ENCODE results near the gene CCDC71L. TPM values are rescaled to one million over a fixed set of nuclear protein-coding genes. Genes with fewer than 3 reads are reported as not detected.

Gene CCDC71L
- total and polyA plus RNA-seq, 2 donors (not counting 1 experiment from before 2014, with no cell fraction given), result 11.7 to 29.5 TPM

DNA sequence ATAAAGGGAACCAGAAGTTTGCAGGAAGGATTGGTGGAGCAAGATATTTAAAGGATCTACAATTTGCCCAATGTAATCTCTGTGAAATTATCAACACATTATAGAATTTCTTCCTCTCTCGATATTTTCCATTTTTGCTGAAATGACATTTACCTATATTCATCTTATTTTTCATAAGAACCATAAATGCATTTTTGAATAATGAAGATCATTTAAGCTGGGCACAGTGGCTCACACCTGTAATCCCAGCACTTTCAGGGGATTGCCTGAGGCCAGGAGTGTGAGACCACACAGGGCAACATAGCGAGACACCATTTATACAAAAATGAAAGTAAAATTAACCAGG is 37.7 kb downstream of the CCDC71L start:
- Mint-ChIP-seq H3K27ac (no peak overlapping the region), H3K4me1 (no peaks in the 10 kb centered on the region), H3K9me3 (ENCODE audit: insufficient read depth) (peaks cover 6% of the 10 kb centered on the region), H3K27me3 (no peaks in the 10 kb centered on the region), H3K4me3 (no peak overlapping the region)
- TF ChIP-seq, protein P1, sequence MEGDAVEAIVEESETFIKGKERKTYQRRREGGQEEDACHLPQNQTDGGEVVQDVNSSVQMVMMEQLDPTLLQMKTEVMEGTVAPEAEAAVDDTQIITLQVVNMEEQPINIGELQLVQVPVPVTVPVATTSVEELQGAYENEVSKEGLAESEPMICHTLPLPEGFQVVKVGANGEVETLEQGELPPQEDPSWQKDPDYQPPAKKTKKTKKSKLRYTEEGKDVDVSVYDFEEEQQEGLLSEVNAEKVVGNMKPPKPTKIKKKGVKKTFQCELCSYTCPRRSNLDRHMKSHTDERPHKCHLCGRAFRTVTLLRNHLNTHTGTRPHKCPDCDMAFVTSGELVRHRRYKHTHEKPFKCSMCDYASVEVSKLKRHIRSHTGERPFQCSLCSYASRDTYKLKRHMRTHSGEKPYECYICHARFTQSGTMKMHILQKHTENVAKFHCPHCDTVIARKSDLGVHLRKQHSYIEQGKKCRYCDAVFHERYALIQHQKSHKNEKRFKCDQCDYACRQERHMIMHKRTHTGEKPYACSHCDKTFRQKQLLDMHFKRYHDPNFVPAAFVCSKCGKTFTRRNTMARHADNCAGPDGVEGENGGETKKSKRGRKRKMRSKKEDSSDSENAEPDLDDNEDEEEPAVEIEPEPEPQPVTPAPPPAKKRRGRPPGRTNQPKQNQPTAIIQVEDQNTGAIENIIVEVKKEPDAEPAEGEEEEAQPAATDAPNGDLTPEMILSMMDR (IDR thresholded peaks at IDR 0.05), result no peak
- TF ChIP-seq EZH2 (IDR thresholded peaks at IDR 0.05; ENCODE audit: borderline replicate concordance, insufficient read depth, low read depth, low read length, poor library complexity, severe bottlenecking), result no peak
- Histone ChIP-seq H4K20me1 (ENCODE audit: control insufficient read depth, insufficient read depth, low read length, poor library complexity, severe bottlenecking) (no peaks in the 10 kb centered on the region), H3K9ac (ENCODE audit: low read length) (no peak overlapping the region), H3K4me1 (ENCODE audit: control insufficient read depth in 2 of 2, insufficient read depth in 2 of 2, low read length in 2 of 2) (no peaks in the 10 kb centered on the region), H2AFZ (ENCODE audit: insufficient read depth, low read depth, low read length, poor library complexity, severe bottlenecking) (no peak overlapping the region), H3K36me3 (replicated peaks in 1 of 2; ENCODE audit: control extremely low read depth in 1 of 2, control insufficient read depth in 1 of 2, extremely low read depth in 1 of 2, insufficient read depth in 2 of 2, low read length in 1 of 2) (no peaks in the 10 kb centered on the region), H3K9me3 (ENCODE audit: control extremely low read depth in 1 of 3, control insufficient read depth in 2 of 3, insufficient read depth in 1 of 3, low read length in 2 of 3) (peaks cover 0 to 8% (median 0%) of the 10 kb centered on the region in 3 donors), H3K4me3 (ENCODE audit: control extremely low read depth in 1 of 5, extremely low read depth in 1 of 5, insufficient read depth in 1 of 5, low read depth in 2 of 5, low read length in 4 of 5) (no peak overlapping the region), H3K79me2 (ENCODE audit: control insufficient read depth, insufficient read depth, low read length) (no peaks in the 10 kb centered on the region), H3K27me3 (replicated peaks in 1 of 4; ENCODE audit: control extremely low read depth in 1 of 4, control insufficient read depth in 3 of 4, insufficient read depth in 4 of 4, low read length in 3 of 4) (no peaks in the 10 kb centered on the region), H3K27ac (ENCODE audit: low read length in 2 of 2) (no peak overlapping the region), H3K4me2 (replicated peaks; ENCODE audit: low read depth, low read length, poor library complexity, severe bottlenecking) (no peak overlapping the region)
- ChIA-PET CTCF (no interaction called here), POLR2A (no interaction called here)
- DNase-seq (no peak), ATAC-seq (ENCODE audit: low read depth) (no peak)
- WGBS (ENCODE audit: insufficient coverage), result no CpG with 5 or more reads among the region's 2 CpGs
- intact Hi-C loops (cut with micrococcal nuclease), result no loop called here

DNA sequence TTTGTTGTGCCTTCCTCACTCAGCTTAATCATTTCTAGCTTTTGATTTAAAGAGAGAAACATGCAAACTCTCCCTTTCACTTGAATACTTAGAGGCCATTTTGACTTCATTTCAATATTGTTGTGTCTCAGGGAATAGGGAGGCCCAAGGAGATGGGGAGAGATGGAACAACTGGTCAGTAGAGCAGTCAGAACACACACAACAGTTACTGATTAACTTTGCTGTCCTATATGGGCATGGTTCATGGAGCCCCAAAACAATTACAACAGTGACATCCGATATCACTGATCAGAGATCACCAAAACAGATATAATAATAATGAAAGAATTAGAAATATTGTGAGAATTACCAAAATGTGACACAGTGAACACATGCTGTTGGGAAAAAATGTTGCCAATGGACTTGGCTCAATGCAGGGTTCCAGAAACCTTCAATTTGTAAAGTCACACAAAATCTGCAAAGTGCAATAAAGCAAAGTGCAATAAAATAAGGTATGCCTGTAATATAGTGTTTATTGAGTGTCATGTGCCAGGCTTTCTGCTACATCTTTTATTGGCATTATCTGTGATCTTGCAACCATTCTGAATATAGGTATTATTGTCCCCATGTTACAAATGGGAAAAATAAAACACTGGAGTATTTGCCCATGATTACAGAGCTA is 38.2 kb downstream of the CCDC71L start:
- WGBS (ENCODE audit: insufficient coverage), result no CpG with 5 or more reads among the region's 1 CpG
- Mint-ChIP-seq H3K27ac (no peak overlapping the region), H3K4me1 (no peaks in the 10 kb centered on the region), H3K9me3 (ENCODE audit: insufficient read depth) (peaks cover 6% of the 10 kb centered on the region), H3K27me3 (no peaks in the 10 kb centered on the region), H3K4me3 (no peak overlapping the region)
- DNase-seq (no peak), ATAC-seq (ENCODE audit: low read depth) (no peak)
- intact Hi-C loops (cut with micrococcal nuclease), result no loop called here
- Histone ChIP-seq H3K27me3 (replicated peaks in 1 of 4; ENCODE audit: control extremely low read depth in 1 of 4, control insufficient read depth in 3 of 4, insufficient read depth in 4 of 4, low read length in 3 of 4) (no peaks in the 10 kb centered on the region), H3K27ac (ENCODE audit: low read length in 2 of 2) (no peak overlapping the region), H3K4me2 (replicated peaks; ENCODE audit: low read depth, low read length, poor library complexity, severe bottlenecking) (no peak overlapping the region), H3K9me3 (ENCODE audit: control extremely low read depth in 1 of 3, control insufficient read depth in 2 of 3, insufficient read depth in 1 of 3, low read length in 2 of 3) (peaks cover 0 to 8% (median 0%) of the 10 kb centered on the region in 3 donors), H3K36me3 (replicated peaks in 1 of 2; ENCODE audit: control extremely low read depth in 1 of 2, control insufficient read depth in 1 of 2, extremely low read depth in 1 of 2, insufficient read depth in 2 of 2, low read length in 1 of 2) (no peaks in the 10 kb centered on the region), H3K4me1 (ENCODE audit: control insufficient read depth in 2 of 2, insufficient read depth in 2 of 2, low read length in 2 of 2) (no peaks in the 10 kb centered on the region), H3K79me2 (ENCODE audit: control insufficient read depth, insufficient read depth, low read length) (no peaks in the 10 kb centered on the region), H3K4me3 (ENCODE audit: control extremely low read depth in 1 of 5, extremely low read depth in 1 of 5, insufficient read depth in 1 of 5, low read depth in 2 of 5, low read length in 4 of 5) (no peak overlapping the region), H4K20me1 (ENCODE audit: control insufficient read depth, insufficient read depth, low read length, poor library complexity, severe bottlenecking) (no peaks in the 10 kb centered on the region), H3K9ac (ENCODE audit: low read length) (no peak overlapping the region), H2AFZ (ENCODE audit: insufficient read depth, low read depth, low read length, poor library complexity, severe bottlenecking) (no peak overlapping the region)
- TF ChIP-seq, protein P1 (IDR thresholded peaks at IDR 0.05), result no peak
- no peak for TF ChIP-seq EZH2 (IDR thresholded peaks at IDR 0.05; ENCODE audit: borderline replicate concordance, insufficient read depth, low read depth, low read length, poor library complexity, severe bottlenecking)
- ChIA-PET POLR2A (no interaction called here), CTCF (no interaction called here)
